Fibroblast of lung (primary cell): ENCODE data around the gene FAM204A. TPM values are rescaled to one million over a fixed set of nuclear protein-coding genes. Genes with fewer than 3 reads are reported as not detected.

ENCODE experiments used
- DNase-seq, 2 donors: peaks; one replicate each; pipeline versions ENCODE4 v3.0.0 to v3.0.0-alpha.2; 2010; ENCODE audit warnings: low read depth in 2 of 2
- H2AFZ ChIP-seq: 2 replicates; pipeline ENCODE4 v1.5.1; 2012; ENCODE audit warnings: low read length, control low read depth, inconsistent platforms
- H3K27ac ChIP-seq: 2 replicates; pipeline ENCODE4 v1.5.1; 2011; ENCODE audit warnings: low read length, control low read depth; ENCODE audit not compliant: insufficient read depth
- H3K27me3 ChIP-seq: 2 replicates; pipeline ENCODE4 v1.5.1; 2011; ENCODE audit warnings: mild to moderate bottlenecking, low read length; ENCODE audit not compliant: control insufficient read depth, insufficient read depth
- H3K36me3 ChIP-seq: 2 replicates; pipeline ENCODE4 v1.5.1; 2011; ENCODE audit warnings: low read length; ENCODE audit not compliant: control insufficient read depth, insufficient read depth
- H3K4me1 ChIP-seq: 2 replicates; pipeline ENCODE4 v1.5.1; 2011; ENCODE audit warnings: low read length; ENCODE audit not compliant: control insufficient read depth, insufficient read depth; ENCODE audit errors: extremely low read depth
- H3K4me2 ChIP-seq: 2 replicates; pipeline ENCODE4 v1.5.1; 2011; ENCODE audit warnings: low read length, control low read depth; ENCODE audit not compliant: insufficient read depth; ENCODE audit errors: extremely low read depth
- H3K4me3 ChIP-seq, 4 experiments: fragments of 200-600 bp in 1 of 4; sonication (generic) in 1 of 4; replicated peaks in 1 of 4; 2 replicates each; pipeline ENCODE4 v1.5.1; 2011 to 2016; ENCODE audit warnings: low read length in 4 of 4, low read depth in 3 of 4, mild to moderate bottlenecking in 3 of 4, control low read depth in 2 of 4, inconsistent platforms in 1 of 4, mixed read lengths in 1 of 4; ENCODE audit not compliant: insufficient read depth in 1 of 4; ENCODE audit errors: control extremely low read depth in 1 of 4
- H3K79me2 ChIP-seq: 2 replicates; pipeline ENCODE4 v1.5.1; 2012; ENCODE audit warnings: mild to moderate bottlenecking, low read length, inconsistent platforms; ENCODE audit not compliant: control insufficient read depth, insufficient read depth
- H3K9ac ChIP-seq: 2 replicates; pipeline ENCODE4 v1.5.1; 2011; ENCODE audit warnings: mild to moderate bottlenecking, low read length, control low read depth; ENCODE audit not compliant: insufficient read depth
- H3K9me3 ChIP-seq: 2 replicates; pipeline ENCODE4 v1.5.1; 2012; ENCODE audit warnings: low read depth, low read length; ENCODE audit not compliant: control insufficient read depth, insufficient read depth
- H4K20me1 ChIP-seq: 2 replicates; pipeline ENCODE4 v1.5.1; 2011; ENCODE audit warnings: low read length; ENCODE audit not compliant: control insufficient read depth, insufficient read depth; ENCODE audit errors: extremely low read depth
- EZH2 ChIP-seq: IDR thresholded peaks from 2 replicates; pipeline ENCODE4 v1.5.1; 2012; ENCODE audit warnings: low read length, control low read depth, mild to moderate bottlenecking; ENCODE audit errors: missing control alignments
- polyA plus RNA-seq, 2 donors: library from polyadenylated mRNA; depleted of rRNA in 1 of 2; stranded (reverse) in 1 of 2; unstranded in 1 of 2; fragments of >200 nt; gene quantifications; 2 replicates each; pipeline ENCODE4 v1.2.1, GENCODE V29; 2011 to 2012; ENCODE audit warnings: missing spikeins in 1 of 2
- total RNA-seq: library from RNA; depleted of rRNA; stranded (reverse); fragments of >200 nt; gene quantifications from 2 replicates; pipeline ENCODE4 v1.2.1, GENCODE V29; 2014
- TF ChIP-seq, protein P1 (sequence below), 2 donors: IDR thresholded peaks in 1 of 2; conservative IDR thresholded peaks in 1 of 2; 1 replicate in 1 of 2; 2 replicates in 1 of 2; pipeline ENCODE4 v1.5.1; 2011 to 2012; ENCODE audit warnings: low read length in 2 of 2, control low read depth in 1 of 2, inconsistent platforms in 1 of 2, low read depth in 1 of 2, mild to moderate bottlenecking in 1 of 2

FAM204A gene
- total and polyA plus RNA-seq, 2 donors (not counting 1 experiment from before 2014, with no cell fraction given): 47.2 to 54.8 TPM

DNA sequence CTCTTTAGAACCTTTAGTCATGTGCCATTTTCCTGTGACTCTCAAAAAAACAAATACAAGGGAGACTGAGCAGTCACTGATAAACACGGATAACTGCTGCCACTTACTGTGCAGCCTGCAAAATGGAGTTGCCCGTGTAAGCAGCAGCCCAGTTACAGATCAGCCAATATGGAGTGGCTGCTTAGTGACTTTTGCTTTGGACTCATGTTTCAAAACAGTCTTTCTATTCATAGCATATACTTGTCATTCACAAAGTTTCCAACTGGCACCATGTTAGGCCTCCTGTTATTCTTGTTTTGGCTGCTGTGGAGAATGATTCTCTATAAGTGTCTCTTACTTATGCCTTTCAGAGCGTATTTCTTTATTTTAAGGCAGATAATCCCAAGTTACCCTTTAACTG lies 3.0 kb downstream of the FAM204A start:
- Histone ChIP-seq H3K4me1 (peaks cover 4% of the 10 kb centered on the region), H3K9me3 (no peaks in the 10 kb centered on the region)

GRCh38 chr10:118337356-118337755 lies 4.8 kb downstream of the FAM204A start:
- no peaks in the 10 kb centered on the region for H4K20me1 ChIP-seq
- TF ChIP-seq, protein P1, sequence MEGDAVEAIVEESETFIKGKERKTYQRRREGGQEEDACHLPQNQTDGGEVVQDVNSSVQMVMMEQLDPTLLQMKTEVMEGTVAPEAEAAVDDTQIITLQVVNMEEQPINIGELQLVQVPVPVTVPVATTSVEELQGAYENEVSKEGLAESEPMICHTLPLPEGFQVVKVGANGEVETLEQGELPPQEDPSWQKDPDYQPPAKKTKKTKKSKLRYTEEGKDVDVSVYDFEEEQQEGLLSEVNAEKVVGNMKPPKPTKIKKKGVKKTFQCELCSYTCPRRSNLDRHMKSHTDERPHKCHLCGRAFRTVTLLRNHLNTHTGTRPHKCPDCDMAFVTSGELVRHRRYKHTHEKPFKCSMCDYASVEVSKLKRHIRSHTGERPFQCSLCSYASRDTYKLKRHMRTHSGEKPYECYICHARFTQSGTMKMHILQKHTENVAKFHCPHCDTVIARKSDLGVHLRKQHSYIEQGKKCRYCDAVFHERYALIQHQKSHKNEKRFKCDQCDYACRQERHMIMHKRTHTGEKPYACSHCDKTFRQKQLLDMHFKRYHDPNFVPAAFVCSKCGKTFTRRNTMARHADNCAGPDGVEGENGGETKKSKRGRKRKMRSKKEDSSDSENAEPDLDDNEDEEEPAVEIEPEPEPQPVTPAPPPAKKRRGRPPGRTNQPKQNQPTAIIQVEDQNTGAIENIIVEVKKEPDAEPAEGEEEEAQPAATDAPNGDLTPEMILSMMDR (conservative IDR thresholded peaks at IDR 0.05 in 1 of 2, IDR thresholded peaks at IDR 0.05 in 1 of 2; ENCODE audit: low read depth in 1 of 2, low read length in 2 of 2): no peak
- TF ChIP-seq EZH2: no peak
- H3K4me2 ChIP-seq: no peak overlapping the region
- H3K9ac ChIP-seq: no peak overlapping the region
- no peaks in the 10 kb centered on the region for H3K9me3 ChIP-seq
- DNase-seq: no peak
- H3K79me2 ChIP-seq: peaks cover 32% of the 10 kb centered on the region
- no peak overlapping the region for H3K27ac ChIP-seq
- H3K27me3 ChIP-seq: no peaks in the 10 kb centered on the region
- no peak overlapping the region for H2AFZ ChIP-seq
- H3K36me3 ChIP-seq: no peaks in the 10 kb centered on the region
- no peak overlapping the region for H3K4me3 ChIP-seq
- H3K4me1 ChIP-seq: peaks cover 4% of the 10 kb centered on the region

More for the DNA sequence above, 3.0 kb downstream of the FAM204A start:
- Histone ChIP-seq H3K79me2 (peaks cover 32% of the 10 kb centered on the region), H3K36me3 (no peaks in the 10 kb centered on the region), H2AFZ (no peak overlapping the region), H3K4me3 (no peak overlapping the region), H4K20me1 (no peaks in the 10 kb centered on the region), H3K27ac (no peak overlapping the region), H3K4me2 (no peak overlapping the region), H3K27me3 (no peaks in the 10 kb centered on the region), H3K9ac (no peak overlapping the region)
- TF ChIP-seq, protein P1 (conservative IDR thresholded peaks at IDR 0.05 in 1 of 2, IDR thresholded peaks at IDR 0.05 in 1 of 2; ENCODE audit: low read depth in 1 of 2, low read length in 2 of 2): no peak
- no peak for DNase-seq

DNA sequence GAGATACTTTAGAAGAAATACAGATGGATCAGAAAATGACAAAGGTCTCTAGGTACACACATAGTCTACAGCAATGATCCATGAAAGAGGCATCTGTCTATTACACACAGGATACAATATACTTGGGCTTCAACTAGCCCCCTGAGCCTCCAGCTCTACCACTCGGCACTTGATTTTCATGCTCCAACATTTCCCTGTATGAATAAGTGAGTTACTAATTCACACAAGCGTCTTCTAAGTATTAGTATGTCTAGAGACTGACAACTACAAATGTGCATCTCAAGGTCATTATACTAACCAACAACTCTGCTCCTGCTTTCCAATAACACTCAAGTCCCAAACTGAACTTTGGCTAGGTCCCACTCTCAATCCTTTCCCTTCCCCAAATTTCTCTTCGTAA lies 8.3 kb downstream of the FAM204A start:
- DNase-seq: no peak
- H3K27me3 ChIP-seq: no peaks in the 10 kb centered on the region
- no peak overlapping the region for H2AFZ ChIP-seq
- TF ChIP-seq, protein P1 (conservative IDR thresholded peaks at IDR 0.05 in 1 of 2, IDR thresholded peaks at IDR 0.05 in 1 of 2; ENCODE audit: low read depth in 1 of 2, low read length in 2 of 2): no peak
- no peak for TF ChIP-seq EZH2
- H3K4me2 ChIP-seq: no peak overlapping the region
- H4K20me1 ChIP-seq: no peaks in the 10 kb centered on the region
- H3K9ac ChIP-seq: no peak overlapping the region
- H3K36me3 ChIP-seq: peaks cover 2% of the 10 kb centered on the region
- no peak overlapping the region for H3K27ac ChIP-seq
- H3K4me1 ChIP-seq: no peaks in the 10 kb centered on the region
- H3K4me3 ChIP-seq: no peak overlapping the region
- peaks cover 5% of the 10 kb centered on the region for H3K79me2 ChIP-seq
- H3K9me3 ChIP-seq: no peaks in the 10 kb centered on the region
